Measurements from ENCODE around the gene GCN1.
"Not testable (repeated sequence)": the region's sequence is repeated elsewhere in the genome, so short reads cannot be mapped to it uniquely, and the experiment has no call there.

The GCN1 gene

DNA sequence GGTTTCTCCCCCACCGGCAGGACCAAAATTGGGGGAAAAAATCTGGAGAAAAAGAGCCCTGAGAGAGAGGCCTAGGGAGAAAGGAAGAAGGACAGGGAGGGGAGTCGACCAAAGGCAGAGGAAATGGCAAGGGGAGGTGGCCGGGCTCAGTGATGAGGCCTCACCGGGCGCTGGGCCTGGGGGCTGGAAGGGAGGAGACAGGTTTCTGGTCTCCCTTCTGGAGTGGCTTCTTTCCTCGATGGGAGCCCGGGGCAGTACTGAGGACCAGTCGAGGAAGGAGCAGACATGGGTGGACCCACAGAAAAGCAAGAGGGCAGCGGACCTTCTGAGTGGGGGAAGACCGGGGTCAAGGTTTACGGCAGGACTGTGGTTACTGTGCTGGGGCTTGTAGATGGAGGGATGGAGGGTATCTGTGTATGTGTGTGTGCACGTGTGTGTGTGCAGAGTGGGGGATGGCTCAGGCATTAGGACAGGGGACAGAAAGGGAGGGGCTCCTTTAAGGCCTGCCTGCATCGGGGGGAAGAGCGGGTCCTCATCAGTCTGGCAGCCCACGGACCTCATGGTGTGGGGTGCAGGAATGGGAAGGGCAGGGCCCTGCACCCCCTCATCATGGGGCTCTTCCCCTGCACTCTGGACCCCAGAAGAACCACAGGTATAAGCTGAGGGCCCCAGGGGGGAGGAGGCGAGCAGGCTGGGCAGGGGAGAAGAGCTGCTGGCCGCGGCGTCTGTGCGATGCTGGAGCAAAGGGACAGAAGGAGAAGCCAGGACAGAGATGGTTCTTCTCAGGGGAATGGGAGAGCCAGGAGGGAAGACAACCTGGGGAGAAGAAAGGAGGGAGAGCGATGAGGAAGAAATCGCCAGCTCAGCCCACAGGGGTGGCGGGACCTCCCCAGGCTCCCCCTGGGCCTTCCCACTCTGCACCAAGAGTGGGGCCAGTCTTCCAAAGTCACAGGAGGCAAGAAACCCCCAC, 21.5 kb upstream of the GCN1 start:
- DNase-seq (ENCODE audit: low read depth in 2 of 2, low spot score in 1 of 2): no peak

DNA sequence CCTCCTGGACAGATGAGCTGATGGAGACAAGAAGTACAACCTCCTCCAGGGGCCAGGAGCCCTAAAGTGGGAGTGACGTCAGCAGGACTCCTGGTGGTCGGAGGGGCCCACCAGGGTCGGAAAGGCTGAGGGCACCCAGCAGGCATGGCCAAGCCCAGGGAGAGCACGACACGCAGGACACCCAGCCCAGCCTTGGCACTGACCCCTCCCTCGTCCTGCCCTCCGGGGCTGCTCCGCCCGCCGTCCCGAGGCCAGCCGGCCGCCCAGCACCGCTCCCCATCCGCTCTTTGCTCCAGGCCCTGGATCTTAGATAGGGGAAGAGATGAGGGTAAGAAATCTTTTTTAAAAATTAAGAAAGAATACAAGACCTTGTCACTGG, 20.8 kb upstream of the GCN1 start:
- DNase-seq (ENCODE audit: low read depth in 2 of 2, low spot score in 1 of 2): no peak

DNA sequence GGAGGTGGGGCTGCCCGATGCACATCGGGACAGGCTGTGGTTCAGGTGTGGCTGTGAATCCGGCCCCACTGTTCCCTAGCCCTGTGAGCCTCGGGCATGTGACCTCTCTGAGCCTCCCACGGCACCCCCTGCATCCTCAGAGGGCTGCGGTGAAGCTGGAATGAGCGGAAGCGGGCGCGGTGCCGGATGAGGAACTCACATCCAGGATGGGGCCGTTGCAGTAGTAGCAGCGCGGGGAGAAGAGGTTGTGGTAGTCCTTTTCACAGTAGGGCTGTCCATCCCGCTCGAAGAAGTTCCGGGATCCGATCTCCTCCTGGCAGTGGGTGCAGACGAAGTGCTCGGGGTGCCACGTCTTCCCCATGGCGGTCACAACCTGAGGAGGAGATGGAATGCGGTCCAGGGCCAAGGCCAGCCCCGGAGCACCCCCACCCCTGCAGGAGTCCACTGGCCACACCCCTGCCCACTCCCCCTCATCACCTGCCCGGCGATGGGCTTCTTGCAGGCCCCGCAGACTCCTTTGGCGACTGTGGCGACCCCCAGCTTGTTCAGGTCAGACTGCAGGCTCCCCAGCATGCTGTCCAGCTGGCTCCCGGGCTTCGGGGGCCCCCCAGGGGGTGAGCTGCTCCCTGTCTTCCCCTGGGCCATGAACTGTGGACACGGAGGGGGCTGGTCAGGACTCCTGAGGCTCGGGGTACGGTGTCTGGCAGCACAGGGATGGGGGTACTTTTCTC, 20.3 kb upstream of the GCN1 start:
- no peak for DNase-seq (ENCODE audit: low read depth in 2 of 2, low spot score in 1 of 2)

DNA sequence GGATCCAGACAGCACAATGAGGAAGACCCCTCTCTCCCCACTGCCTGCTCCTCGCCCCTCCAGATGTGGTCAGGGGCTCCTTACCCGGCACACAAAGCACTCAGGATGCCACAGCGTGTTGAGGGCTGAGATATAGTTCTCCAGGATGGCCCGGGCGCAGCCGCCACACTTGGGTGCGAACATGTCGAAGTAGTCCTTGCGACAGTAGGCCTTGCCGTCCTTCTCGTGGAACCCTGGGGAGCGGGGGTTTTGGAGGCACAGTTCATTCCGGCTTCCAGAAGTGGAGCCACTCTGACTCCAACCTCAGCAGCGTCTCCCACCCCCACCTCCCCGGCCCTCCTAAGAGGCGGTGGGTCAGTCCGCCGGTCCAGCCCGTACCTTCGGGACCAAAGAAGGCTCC, 19.2 kb upstream of the GCN1 start:
- no peak for DNase-seq (ENCODE audit: low read depth in 2 of 2, low spot score in 1 of 2)

DNA sequence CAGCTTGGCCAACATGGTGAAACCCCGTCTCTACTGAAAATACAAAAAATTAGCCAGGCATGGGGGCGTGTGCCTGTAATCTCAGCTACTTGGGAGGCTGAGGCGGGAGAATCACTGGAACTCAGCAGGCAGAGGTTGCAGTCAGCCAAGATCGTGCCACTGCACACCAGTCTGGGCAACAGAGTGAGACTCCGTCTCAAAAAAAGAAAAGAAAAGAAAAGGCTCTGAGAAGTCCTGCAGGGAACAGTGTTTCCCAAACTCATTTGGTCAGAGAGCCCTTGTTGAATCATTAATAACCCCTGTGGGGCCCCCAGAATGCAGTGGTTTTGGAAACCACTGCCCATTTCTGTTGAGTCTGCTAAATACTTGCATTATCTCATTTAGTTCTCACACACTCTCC, 18.7 kb upstream of the GCN1 start:
- DNase-seq (ENCODE audit: low read depth in 2 of 2, low spot score in 1 of 2): not testable (repeated sequence)

DNA sequence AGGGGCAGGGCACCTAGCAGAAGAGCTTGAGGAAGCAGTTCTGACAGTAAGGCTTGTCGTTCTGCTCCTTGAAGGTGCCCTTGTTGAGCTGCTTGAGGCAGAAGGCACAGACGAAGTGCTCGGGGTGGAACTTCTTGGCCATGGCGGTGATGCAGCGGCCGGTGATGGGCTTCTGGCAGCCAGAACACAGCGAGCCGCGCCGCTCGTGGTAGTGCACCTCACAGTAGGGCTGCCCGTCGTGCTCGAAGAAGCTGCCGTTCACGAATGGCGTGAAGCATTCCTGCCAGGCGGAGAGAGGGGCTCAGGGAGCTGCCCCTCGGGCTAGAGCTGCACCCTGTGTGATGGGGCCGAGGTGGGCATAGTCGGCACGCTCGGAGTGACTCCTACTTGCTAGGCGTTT, 17.8 kb upstream of the GCN1 start:
- no peak for DNase-seq (ENCODE audit: low read depth in 2 of 2, low spot score in 1 of 2)

DNA sequence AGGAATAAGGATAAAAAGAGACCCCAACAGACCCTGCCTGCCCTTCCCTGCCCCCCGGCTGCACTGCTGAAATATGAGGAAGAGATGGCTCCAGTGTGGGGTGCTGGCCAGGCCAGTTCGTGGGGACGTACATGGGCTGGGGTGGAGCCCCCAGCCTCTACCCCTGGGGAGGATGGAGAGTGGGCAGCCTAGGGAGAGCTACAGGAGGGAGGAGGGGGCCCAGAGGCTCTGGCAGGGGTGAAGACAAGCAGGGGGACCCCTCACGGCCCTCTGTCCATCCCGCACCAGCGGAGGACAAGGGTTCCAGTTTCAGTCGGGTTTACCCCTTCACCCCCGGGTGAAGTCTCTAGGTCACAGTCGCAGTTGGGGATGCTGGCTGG, 17.4 kb upstream of the GCN1 start:
- DNase-seq (ENCODE audit: low read depth in 2 of 2, low spot score in 1 of 2): no peak

DNA sequence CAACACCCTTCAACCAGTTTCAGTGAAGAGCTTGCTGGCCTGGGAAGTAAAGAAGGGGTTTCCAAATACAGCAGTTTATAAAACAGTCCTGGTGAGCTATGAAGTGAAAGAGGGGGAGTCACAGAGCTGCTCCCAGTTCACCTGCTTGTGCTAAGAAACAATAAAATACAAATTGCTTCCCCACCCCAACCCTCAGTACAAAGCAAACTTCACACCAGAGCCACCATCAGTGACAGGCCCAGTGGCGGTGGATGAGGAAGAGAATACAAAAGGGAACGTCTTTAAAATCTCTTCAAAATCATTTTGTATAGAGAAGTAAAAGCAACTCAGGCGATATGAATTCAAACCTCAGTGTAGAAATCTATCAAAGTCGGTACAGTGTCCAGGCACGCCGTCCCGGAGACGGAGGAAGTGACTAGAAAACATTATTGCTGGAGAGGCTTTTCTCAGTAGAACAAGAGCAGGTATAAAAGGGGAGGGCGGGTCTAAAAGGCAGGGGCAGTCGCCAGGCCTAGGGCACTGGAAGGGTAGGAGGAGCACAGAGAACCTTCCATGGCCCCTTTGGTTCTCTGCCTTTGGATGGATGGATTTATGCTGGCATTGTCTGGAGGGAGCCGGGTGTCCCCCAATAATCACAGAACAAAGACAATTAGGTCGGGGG, 16.9 kb upstream of the GCN1 start:
- no peak for DNase-seq (ENCODE audit: low read depth in 2 of 2, low spot score in 1 of 2)

DNA sequence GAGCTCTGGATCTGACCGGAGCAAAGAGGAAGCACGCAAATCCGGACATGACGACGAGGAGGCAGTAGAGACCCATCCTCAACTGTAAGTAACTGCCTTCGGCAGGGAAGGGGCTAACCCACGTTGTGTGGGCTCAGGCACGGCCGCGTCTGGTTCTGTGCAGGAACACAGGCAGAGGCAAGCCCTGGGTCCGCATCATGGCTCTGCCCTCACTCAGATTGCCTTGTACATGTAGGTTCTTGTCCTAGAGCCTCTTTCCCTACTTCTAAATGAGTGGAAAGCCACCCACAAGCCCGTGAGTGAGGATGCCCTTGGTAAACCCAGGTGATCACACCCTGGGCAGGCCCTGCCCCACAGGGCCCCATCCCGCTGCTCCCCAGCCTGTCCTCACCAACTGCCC, 15.3 kb upstream of the GCN1 start:
- DNase-seq (ENCODE audit: low read depth in 2 of 2, low spot score in 1 of 2): no peak

DNA sequence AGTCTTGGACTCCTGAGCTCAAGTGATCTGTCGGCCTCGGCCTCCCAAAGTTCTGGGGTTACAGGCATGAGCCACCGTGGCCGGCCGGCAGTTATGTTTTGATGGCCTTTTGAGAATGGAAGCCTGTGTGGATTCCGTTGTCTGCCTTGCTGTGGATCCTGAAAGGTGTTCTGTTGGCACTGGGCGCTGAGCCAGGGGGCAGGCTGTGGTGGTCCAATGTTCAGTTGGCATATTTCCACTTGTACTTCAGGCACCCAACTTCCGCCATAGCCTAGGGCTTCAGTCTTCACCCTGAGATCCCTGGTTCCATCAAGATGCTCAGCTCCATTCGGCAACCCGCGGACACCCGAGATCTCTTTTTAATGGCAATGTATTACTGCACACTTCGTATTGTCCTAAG, 12.7 kb upstream of the GCN1 start:
- DNase-seq (ENCODE audit: low read depth in 2 of 2, low spot score in 1 of 2): no peak

DNA sequence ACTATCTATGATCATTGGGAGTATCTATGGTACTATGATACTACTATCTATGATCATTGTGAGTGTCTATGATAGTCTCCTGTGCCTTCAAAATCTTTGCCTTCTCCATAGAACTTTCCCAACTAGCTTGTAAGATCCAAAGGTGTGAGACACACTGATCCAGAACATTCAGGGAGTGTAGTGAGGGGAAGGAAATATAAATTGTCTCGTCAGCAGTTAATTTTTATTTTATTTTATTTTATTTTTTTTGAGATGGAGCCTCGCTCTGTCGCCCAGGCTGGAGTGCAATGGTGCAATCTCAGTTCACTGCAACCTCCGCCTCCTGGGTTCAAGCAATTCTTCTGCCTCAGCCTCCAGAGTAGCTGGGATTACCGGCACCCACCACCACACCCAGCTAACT, 12.3 kb upstream of the GCN1 start:
- DNase-seq (ENCODE audit: low read depth in 2 of 2, low spot score in 1 of 2): not testable (repeated sequence)

DNA sequence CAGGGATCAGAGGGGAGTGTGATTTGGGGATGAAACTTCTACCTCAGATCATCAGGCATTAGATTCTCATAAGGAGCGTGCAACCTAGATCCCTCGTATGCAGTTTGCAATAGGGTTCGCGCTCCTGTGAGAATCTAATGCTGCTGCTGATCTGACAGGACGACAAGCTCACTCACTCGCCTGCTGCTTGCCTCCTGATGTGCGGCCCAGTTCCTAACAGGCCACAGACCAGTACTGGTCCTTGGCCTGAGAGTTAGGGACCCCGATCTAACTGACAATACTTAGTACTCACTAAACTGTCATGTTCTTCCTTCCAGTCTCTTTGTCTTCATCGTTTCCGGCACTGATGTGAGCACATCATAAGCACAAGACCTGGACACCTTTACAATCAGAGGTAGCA, 11.7 kb upstream of the GCN1 start:
- no peak for DNase-seq (ENCODE audit: low read depth in 2 of 2, low spot score in 1 of 2)

DNA sequence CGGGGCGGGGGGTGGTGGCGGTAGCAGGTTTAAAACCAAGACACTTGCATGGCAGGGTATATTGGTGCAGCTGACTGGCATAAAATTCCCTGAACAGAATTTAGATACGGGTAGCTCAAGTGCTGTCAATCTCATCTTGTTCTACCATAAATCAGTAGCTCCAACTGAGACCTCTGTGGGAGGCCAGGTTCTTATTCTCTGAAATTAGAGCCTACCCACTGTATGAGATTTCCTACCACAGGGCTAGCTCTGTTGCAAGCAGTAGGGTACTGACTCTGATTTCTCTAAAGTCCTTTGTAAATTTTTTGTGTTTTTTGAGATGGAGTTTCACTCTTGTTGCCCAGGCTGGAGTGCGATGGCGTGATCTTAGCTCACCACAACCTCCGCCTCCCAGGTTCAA, 9.7 kb upstream of the GCN1 start:
- DNase-seq (ENCODE audit: low read depth in 2 of 2, low spot score in 1 of 2): no peak

DNA sequence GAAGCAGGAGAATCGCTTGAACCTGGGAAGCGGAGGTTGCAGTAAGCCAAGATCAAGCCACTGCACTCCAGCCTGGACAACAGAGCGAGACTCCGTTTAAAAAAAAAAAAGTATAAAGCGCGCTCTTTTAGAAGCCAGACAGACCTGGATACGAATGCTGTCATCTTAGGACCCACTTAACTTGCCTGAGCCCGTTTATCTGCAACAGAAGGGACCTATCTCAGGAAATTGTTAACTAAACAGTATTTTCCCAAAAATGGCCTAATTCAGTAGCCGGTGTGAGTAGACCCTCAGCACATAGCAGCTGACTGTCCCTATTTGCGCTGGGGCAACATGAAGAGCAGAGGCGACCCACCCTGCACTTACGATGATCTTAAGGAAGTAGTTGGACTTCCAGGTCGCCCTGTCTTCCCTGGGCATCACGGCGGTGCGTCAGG, 5.9 kb upstream of the GCN1 start:
- no peak for DNase-seq (ENCODE audit: low read depth in 2 of 2, low spot score in 1 of 2)

DNA sequence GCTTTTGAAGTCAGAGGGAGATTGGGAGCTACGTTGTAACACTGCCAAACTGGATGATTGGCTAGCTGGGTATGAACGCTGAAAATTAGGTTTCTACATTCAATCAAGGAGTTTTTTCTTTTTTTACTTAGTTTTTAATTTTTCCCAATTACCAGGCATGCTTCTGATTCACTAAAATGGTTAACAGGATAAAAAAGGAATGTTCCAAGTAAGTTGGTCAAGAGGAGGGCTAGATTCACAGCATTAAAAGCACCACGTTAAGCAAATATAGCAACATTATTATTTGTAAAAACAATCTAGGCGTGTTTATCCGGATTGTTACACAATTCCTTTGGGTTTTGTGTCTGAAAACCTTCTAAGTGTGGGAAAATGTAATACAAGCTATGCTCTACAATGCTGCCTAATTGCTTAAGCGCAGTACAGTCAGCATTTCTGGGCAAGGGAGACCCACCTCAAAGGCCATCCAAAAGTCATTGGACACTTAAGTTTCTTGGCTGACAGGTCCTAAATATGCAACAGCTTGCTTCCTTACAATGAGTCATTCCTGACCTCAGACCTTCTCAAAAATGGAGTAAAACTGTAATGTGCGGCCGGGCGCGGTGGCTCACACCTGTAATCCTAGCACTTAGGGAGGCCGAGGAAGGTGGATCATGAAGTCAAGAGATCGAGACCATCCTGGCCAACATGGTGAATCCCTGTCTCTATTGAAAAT, 5.2 kb upstream of the GCN1 start:
- DNase-seq (ENCODE audit: low read depth in 2 of 2, low spot score in 1 of 2): no peak

DNA sequence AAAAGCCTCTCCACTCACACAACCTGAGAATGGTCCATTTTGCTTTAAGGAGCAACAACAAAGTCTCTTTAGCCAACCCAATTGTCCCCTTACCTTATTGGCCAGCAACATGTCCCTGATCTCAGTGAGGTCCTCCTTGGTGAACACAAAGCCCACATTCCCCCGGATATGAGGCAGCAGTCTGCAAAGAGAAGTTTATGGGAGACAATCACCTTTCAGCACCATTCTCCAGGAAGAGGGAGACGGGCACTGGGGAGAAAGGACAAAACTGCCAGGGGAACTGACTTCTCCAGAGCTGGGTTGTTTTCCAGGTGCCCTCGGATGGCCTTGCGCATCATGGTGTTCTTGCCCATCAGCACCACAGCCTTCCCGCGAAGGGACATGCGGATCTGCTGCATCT, 4.5 kb upstream of the GCN1 start:
- no peak for DNase-seq (ENCODE audit: low read depth in 2 of 2, low spot score in 1 of 2)

DNA sequence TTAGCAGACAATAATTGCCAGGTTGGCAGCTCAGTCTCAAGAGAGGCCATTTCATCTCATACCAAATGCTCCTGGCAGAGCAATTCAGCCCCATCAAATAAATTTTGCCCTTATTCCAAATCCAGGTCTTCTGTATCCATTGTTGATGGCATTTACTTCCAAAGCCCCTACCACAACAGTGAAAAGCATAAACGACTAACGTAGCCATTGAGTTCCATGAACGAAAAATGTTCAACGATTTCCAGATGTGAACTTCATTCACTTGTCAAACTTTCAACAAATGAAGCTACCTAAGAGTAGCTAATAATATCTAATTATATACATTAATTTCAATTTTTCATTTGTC, 3.0 kb upstream of the GCN1 start:
- no peak for DNase-seq (ENCODE audit: low read depth in 2 of 2, low spot score in 1 of 2)

DNA sequence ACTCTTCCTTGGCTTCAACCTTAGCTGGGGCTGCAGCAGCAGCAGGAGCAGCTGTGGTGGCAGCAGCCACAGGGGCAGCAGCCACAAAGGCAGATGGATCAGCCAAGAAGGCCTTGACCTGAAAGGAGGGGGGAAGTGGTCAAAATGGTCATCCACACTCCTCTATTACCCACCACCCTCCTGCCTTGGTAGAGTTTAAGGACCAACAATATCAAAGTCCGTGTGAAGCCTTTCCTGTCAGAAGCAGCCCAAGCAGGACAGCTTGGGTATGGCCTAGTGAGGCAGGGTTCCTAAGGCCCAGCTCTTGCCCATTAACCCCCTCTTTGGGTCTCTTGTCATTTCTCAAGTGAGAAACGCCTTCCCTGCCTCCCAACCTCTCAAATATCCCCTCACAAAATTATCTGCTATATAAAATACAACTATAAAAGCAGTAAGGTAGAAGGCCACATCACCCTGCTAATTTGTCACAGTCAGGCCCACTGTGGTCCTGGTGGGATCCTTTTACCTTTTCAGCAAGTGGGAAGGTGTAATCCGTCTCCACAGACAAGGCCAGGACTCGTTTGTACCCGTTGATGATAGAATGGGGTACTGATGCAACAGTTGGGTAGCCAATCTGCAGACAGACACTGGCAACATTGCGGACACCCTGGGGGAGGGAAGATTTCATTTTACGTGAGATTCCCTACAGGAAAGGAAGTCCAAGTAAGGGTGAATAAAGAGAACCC, 2.5 kb upstream of the GCN1 start:
- DNase-seq (ENCODE audit: low read depth in 2 of 2, low spot score in 1 of 2): not testable (repeated sequence)

DNA sequence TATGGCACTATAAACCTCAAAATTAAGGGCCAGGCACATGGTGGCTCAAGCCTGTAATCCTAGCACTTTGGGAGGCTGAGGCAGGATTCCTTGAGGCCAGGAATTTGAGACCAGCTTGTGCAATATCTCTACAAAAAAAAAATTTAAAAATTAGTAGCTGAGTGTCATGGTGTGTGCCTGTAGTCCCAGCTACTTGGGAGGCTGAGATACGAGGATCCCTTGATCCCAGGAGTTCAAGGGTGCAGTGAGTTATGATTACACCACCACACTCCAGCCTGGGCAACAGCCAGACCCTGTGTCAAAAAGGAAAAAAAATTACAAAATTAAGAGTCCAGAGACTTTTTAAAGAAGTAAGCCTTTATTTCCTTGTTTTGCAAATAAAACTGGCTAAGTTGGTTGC, 1.8 kb upstream of the GCN1 start:
- no peak for DNase-seq (ENCODE audit: low read depth in 2 of 2, low spot score in 1 of 2)

DNA sequence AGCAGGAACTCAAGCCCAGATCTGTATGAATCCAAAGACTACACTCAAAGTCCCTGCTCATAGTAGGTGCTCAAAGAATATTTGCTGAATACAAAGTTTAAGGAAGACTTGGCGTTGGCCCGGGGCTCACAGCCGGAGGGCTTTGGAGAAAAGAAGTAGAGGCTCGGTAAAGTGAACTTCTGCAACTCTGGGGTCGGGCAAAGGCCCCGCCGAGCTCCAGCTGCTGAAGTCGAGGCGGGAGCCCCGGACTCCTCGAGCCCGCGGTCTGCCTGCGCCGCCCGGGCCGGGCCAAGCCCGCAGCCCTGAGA, 335 bp downstream of the GCN1 start:
- no peak for DNase-seq (ENCODE audit: low read depth in 2 of 2, low spot score in 1 of 2)

DNA sequence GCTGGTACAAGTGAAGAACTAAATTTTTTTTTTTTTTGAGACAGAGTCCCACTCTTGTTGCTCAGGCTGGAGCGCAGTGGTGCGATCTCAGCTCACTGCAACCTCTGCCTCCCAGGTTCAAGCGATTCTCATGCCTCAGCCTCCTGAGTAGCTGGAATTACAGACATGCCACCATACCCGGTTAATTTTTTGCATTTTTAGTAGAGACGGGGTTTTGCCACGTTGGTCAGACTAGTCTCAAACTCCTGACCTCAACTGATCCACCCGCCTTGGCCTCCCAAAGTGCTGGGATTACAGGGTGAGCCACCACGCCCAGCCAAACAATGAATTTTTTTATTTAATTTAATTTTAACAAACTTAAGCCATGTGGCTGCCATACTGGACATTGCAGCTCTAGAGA, 1.2 kb downstream of the GCN1 start:
- not testable (repeated sequence) for DNase-seq (ENCODE audit: low read depth in 2 of 2, low spot score in 1 of 2)
